ENCODE measurements around the gene CPLANE1.

GRCh38 chr5:37283214-37283820, 34.1 kb upstream of the CPLANE1 start:
- TF ChIP-seq EZH2 (IDR thresholded peaks at IDR 0.05; ENCODE audit: insufficient read depth, low read length) (no peak), CTCF (IDR thresholded peaks at IDR 0.05; ENCODE audit: insufficient read depth, low read depth, low read length) (no peak)

Data from astrocyte (in vitro differentiated cells and primary cell).